Keratinocyte (primary cell): ENCODE data around the gene FLNB. TPM values are rescaled to one million over a fixed set of nuclear protein-coding genes. Genes with fewer than 3 reads are reported as not detected.

Source experiments
- DNase-seq: peaks from one replicate; pipeline ENCODE4 v3.0.0-alpha.2; 2011; ENCODE audit warnings: low read depth, missing footprints, low spot score
- FAIRE-seq: peaks from 2 replicates; lab custom pipeline; 2011; peaks lifted over from hg19 to GRCh38; lab: Jason Lieb, UNC
- H2AFZ ChIP-seq: 2 replicates; pipeline ENCODE4 v1.6.0; 2012; ENCODE audit warnings: low read length, control low read depth, inconsistent platforms; ENCODE audit not compliant: control insufficient read depth
- H3K27ac ChIP-seq: 2 replicates; pipeline ENCODE4 v1.5.1; 2011; ENCODE audit warnings: low read length; ENCODE audit not compliant: control insufficient read depth, insufficient read depth
- H3K27me3 ChIP-seq: 3 replicates; pipeline ENCODE4 v1.6.0; 2011; ENCODE audit warnings: low read length; ENCODE audit not compliant: control insufficient read depth, insufficient read depth; ENCODE audit errors: extremely low read depth
- H3K36me3 ChIP-seq, 2 experiments: 2 replicates in 1 of 2; 3 replicates in 1 of 2; pipeline ENCODE4 v1.5.1; 2011; ENCODE audit warnings: low read length in 2 of 2, mild to moderate bottlenecking in 1 of 2; ENCODE audit not compliant: control insufficient read depth in 2 of 2, insufficient read depth in 2 of 2; ENCODE audit errors: extremely low read depth in 1 of 2
- H3K4me1 ChIP-seq: 3 replicates; pipeline ENCODE4 v1.5.1; 2011; ENCODE audit warnings: low read length; ENCODE audit not compliant: control insufficient read depth, insufficient read depth; ENCODE audit errors: extremely low read depth
- H3K4me2 ChIP-seq: 3 replicates; pipeline ENCODE4 v1.6.0; 2011; ENCODE audit warnings: low read depth, low read length; ENCODE audit not compliant: control insufficient read depth, insufficient read depth; ENCODE audit errors: extremely low read depth
- H3K4me3 ChIP-seq, 3 experiments: fragments of 200-600 bp in 1 of 3; sonication (generic) in 1 of 3; 2 replicates in 2 of 3; 3 replicates in 1 of 3; pipeline ENCODE4 v1.5.1; 2011 to 2016; ENCODE audit warnings: low read length in 3 of 3, mild to moderate bottlenecking in 3 of 3, control low read depth in 2 of 3, inconsistent platforms in 1 of 3, low read depth in 1 of 3, mixed read lengths in 1 of 3, mixed run types in 1 of 3, moderate library complexity in 1 of 3; ENCODE audit not compliant: control insufficient read depth in 2 of 3, insufficient read depth in 2 of 3; ENCODE audit errors: extremely low read depth in 1 of 3
- H3K79me2 ChIP-seq: 2 replicates; pipeline ENCODE4 v1.6.0; 2012; ENCODE audit warnings: low read length; ENCODE audit not compliant: control insufficient read depth, insufficient read depth
- H3K9ac ChIP-seq: 3 replicates; pipeline ENCODE4 v1.6.0; 2011; ENCODE audit warnings: low read length; ENCODE audit not compliant: control insufficient read depth, insufficient read depth; ENCODE audit errors: extremely low read depth
- H3K9me1 ChIP-seq: 3 replicates; pipeline ENCODE4 v1.6.0; 2011; ENCODE audit warnings: low read length; ENCODE audit not compliant: control insufficient read depth, insufficient read depth; ENCODE audit errors: extremely low read depth
- H3K9me3 ChIP-seq: 2 replicates; pipeline ENCODE4 v1.5.1; 2012; ENCODE audit warnings: low read depth, low read length; ENCODE audit not compliant: control insufficient read depth
- H4K20me1 ChIP-seq: 3 replicates; pipeline ENCODE4 v1.6.0; 2011; ENCODE audit warnings: low read length; ENCODE audit not compliant: control insufficient read depth, insufficient read depth; ENCODE audit errors: extremely low read depth
- EZH2 ChIP-seq: IDR thresholded peaks from one replicate; pipeline ENCODE4 v1.6.1; 2012; ENCODE audit warnings: inconsistent platforms, mild to moderate bottlenecking, low read length, moderate library complexity
- dilution Hi-C: fragments of 300-500 bp; cut with MboI; formaldehyde crosslinking; loops from one replicate; pipeline ENCODE4 v1.7.0; 2020; ENCODE audit warnings: low sequenced_read_pairs; ENCODE audit not compliant: extremely low pct_ligation_motif_present
- polyA plus RNA-seq, 5 experiments: library from polyadenylated mRNA; depleted of rRNA in 3 of 5; stranded (reverse) in 3 of 5; stranded (forward) in 1 of 5; unstranded in 1 of 5; fragments of >200 nt; gene quantifications; 1 replicate in 1 of 5; 2 replicates in 3 of 5; 3 replicates in 1 of 5; pipeline versions ENCODE4 v1.2.1 to v1.2.3, GENCODE V29; 2011 to 2012; ENCODE audit warnings: missing spikeins in 2 of 5, low read depth in 1 of 5, low replicate concordance in 1 of 5
- TF ChIP-seq, protein P1 (sequence below), 3 experiments: IDR thresholded peaks in 1 of 3; conservative IDR thresholded peaks in 1 of 3; optimal IDR thresholded peaks in 1 of 3; 2 replicates in 2 of 3; 3 replicates in 1 of 3; pipeline versions ENCODE3 to v1.5.1; 2011; ENCODE audit warnings: low read length in 3 of 3, mild to moderate bottlenecking in 3 of 3, moderate library complexity in 2 of 3, control low read depth in 1 of 3, inconsistent platforms in 1 of 3; ENCODE audit not compliant: insufficient read depth in 2 of 3; ENCODE audit errors: extremely low read depth in 1 of 3

Gene FLNB
- polyA plus RNA-seq, 1 donor (not counting 4 experiments of a cell fraction or from before 2014, with no cell fraction given): 289 TPM

DNA sequence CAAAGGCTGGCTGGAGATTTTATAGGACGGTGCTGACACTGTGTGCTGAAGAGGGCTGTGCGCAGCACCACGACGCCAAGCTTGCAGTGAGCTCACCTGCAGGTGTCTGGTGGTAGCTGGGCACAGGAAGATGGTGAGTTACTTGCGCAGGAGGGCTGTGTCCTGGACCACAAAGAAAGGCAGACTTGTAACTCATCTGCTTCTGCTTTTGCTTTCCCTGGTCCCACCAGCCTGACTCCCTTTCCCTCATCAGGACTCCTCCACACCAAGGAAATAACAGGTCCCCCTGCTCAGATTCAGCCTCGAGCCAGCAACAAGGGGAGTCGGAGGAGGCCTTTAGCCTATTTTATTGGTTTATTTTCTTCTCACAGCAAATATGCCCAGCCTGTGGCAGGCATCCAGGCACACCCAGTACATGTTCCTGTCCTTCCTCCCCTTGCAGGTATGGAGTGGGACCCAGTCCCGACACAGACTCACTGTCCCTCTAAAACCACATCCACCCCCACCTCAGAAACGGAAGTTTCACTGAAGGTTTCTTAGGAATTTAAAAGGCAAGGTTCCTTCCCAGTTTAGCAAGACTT, 35.6 kb upstream of the FLNB start:
- no peak for DNase-seq
- peaks cover 6% of the 10 kb centered on the region for H3K79me2 ChIP-seq
- H3K9ac ChIP-seq: peak overlapping the region; percentile 71
- H3K4me2 ChIP-seq: peak overlapping the region; percentile 69
- no peak overlapping the region for H2AFZ ChIP-seq
- peak; percentile 87 for FAIRE-seq
- no peaks in the 10 kb centered on the region for H4K20me1 ChIP-seq
- no peaks in the 10 kb centered on the region for H3K36me3 ChIP-seq
- no peaks in the 10 kb centered on the region for H3K9me3 ChIP-seq
- H3K4me3 ChIP-seq: peak overlapping the region in 2 of 3 experiments; percentile 23 to 55
- no peaks in the 10 kb centered on the region for H3K27me3 ChIP-seq
- H3K4me1 ChIP-seq: peaks cover 77% of the 10 kb centered on the region
- no peak for TF ChIP-seq EZH2
- TF ChIP-seq, protein P1, sequence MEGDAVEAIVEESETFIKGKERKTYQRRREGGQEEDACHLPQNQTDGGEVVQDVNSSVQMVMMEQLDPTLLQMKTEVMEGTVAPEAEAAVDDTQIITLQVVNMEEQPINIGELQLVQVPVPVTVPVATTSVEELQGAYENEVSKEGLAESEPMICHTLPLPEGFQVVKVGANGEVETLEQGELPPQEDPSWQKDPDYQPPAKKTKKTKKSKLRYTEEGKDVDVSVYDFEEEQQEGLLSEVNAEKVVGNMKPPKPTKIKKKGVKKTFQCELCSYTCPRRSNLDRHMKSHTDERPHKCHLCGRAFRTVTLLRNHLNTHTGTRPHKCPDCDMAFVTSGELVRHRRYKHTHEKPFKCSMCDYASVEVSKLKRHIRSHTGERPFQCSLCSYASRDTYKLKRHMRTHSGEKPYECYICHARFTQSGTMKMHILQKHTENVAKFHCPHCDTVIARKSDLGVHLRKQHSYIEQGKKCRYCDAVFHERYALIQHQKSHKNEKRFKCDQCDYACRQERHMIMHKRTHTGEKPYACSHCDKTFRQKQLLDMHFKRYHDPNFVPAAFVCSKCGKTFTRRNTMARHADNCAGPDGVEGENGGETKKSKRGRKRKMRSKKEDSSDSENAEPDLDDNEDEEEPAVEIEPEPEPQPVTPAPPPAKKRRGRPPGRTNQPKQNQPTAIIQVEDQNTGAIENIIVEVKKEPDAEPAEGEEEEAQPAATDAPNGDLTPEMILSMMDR (optimal IDR thresholded peaks at IDR 0.05 in 1 of 3, IDR thresholded peaks at IDR 0.05 in 1 of 3, conservative IDR thresholded peaks at IDR 0.05 in 1 of 3; ENCODE audit: extremely low read depth in 1 of 3, insufficient read depth in 2 of 3, low read length in 3 of 3): no peak
- peak overlapping the region; percentile 71 for H3K27ac ChIP-seq
- dilution Hi-C loops: no loop called here
- H3K9me1 ChIP-seq: no peaks in the 10 kb centered on the region

DNA sequence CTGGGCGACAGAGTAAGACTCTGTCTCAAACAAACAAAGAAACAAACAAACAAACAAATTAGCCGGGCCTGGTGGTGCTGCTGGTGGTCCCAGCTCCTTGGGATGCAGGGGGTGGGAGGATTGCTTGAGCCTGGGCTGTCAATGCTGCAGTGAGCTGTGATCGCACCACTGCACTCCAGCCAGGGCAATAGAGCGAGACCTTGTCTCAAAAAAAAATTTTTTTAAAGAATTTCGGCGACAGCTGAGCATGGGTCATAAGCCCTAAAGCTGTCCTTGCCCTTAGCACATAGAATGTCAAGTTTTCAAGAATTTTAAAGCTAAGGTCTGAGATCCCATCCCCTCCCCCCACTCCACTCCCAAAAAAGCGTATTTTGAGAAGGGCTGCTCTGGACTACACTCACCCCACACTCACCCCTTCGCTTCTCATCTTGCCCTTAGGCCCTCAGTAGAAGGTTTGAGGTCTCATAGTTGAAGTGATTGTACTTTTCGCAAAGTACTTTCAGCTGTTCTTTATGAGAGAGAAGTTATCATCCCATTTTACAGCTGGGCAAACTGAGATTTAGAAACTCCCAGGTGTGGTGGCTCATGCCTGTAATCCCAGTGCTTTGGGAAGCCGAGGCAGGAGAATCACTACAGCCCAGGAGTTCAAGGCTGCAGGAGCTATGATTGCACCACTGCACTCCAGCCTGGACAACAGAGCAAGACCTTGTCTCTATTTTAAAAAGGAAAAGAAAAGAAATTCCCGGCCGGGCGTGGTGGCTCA, 34.3 kb upstream of the FLNB start:
- H3K9ac ChIP-seq: no peak overlapping the region
- H3K27me3 ChIP-seq: no peaks in the 10 kb centered on the region
- no peaks in the 10 kb centered on the region for H3K9me3 ChIP-seq
- TF ChIP-seq, protein P1 (optimal IDR thresholded peaks at IDR 0.05 in 1 of 3, IDR thresholded peaks at IDR 0.05 in 1 of 3, conservative IDR thresholded peaks at IDR 0.05 in 1 of 3; ENCODE audit: extremely low read depth in 1 of 3, insufficient read depth in 2 of 3, low read length in 3 of 3): no peak
- TF ChIP-seq EZH2: no peak
- H2AFZ ChIP-seq: no peak overlapping the region
- H4K20me1 ChIP-seq: no peaks in the 10 kb centered on the region
- FAIRE-seq (no peak), DNase-seq (no peak)
- no peak overlapping the region for H3K4me3 ChIP-seq
- dilution Hi-C loops: no loop called here
- H3K4me2 ChIP-seq: no peak overlapping the region
- no peaks in the 10 kb centered on the region for H3K36me3 ChIP-seq
- H3K79me2 ChIP-seq: peaks cover 6% of the 10 kb centered on the region
- peak overlapping the region; percentile 81 for H3K27ac ChIP-seq
- peaks cover 90% of the 10 kb centered on the region for H3K4me1 ChIP-seq
- no peaks in the 10 kb centered on the region for H3K9me1 ChIP-seq
